Mammary epithelial cell (primary cell): Measurements from ENCODE around the gene UBE2G1.

Experiments used
- CTCF ChIP-seq, 2 donors: IDR thresholded peaks in 1 of 2; conservative IDR thresholded peaks in 1 of 2; 2 replicates each; pipeline ENCODE4 v1.5.1; 2011 to 2012; ENCODE audit warnings: inconsistent platforms in 2 of 2, low read length in 2 of 2, mild to moderate bottlenecking in 2 of 2, control low read depth in 1 of 2, low read depth in 1 of 2; ENCODE audit not compliant: insufficient read depth in 1 of 2; ENCODE audit errors: extremely low read depth in 1 of 2
- EZH2 ChIP-seq: IDR thresholded peaks from 2 replicates; pipeline ENCODE4 v1.6.1; 2012; ENCODE audit warnings: low read length, inconsistent platforms, borderline replicate concordance

GRCh38 chr17:4267402-4267801, 99.1 kb downstream of the UBE2G1 start:
- TF ChIP-seq CTCF (conservative IDR thresholded peaks at IDR 0.05 in 1 of 2, IDR thresholded peaks at IDR 0.05 in 1 of 2; ENCODE audit: extremely low read depth in 1 of 2, insufficient read depth in 1 of 2, low read depth in 1 of 2, low read length in 2 of 2) (no peak), EZH2 (no peak)
